G401 (cell line): Measurements from ENCODE around the gene BRIP1. TPM values are rescaled to one million over a fixed set of nuclear protein-coding genes. Genes with fewer than 3 reads are reported as not detected.
"Not testable (repeated sequence)": the region's sequence is repeated elsewhere in the genome, so short reads cannot be mapped to it uniquely, and the experiment has no call there.

Experiments
- DNase-seq: peaks from one replicate; pipeline ENCODE4 v3.0.0-alpha.2; 2015; ENCODE audit warnings: low spot score
- in situ Hi-C: cut with HindIII; loops from 2 replicates; pipeline ENCODE4 v1.10.0; 2016; ENCODE audit warnings: low sequenced_read_pairs, mixed read lengths
- total RNA-seq: library from RNA; depleted of rRNA; stranded (reverse); fragments of >200 nt; shearing (Covaris generic); gene quantifications from 2 replicates; pipeline ENCODE4 v1.2.3, GENCODE V29; 2014

BRIP1 gene
- total RNA-seq, 1 experiment from 2014 or later: 15.2 TPM

DNA sequence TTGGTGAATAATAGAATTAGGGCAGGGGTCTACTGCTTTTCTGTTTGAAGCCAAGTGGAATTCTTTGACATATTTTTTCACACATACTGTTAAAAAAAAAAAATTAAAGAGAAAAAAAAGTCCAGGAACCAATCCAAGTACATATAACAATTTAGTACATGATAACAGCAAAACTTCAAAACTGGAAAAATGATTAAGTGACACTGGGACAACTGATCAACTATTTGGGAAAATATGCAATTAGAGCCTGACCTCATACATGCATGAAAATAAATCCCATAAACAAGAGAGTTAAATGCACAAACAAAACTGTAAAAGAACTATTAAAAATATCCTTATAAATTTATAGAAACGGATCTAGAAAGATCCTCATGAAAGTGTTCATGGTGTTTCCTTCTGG lies 27.7 kb downstream of the BRIP1 start:
- no peak for DNase-seq
- in situ Hi-C loops: no loop called here

DNA sequence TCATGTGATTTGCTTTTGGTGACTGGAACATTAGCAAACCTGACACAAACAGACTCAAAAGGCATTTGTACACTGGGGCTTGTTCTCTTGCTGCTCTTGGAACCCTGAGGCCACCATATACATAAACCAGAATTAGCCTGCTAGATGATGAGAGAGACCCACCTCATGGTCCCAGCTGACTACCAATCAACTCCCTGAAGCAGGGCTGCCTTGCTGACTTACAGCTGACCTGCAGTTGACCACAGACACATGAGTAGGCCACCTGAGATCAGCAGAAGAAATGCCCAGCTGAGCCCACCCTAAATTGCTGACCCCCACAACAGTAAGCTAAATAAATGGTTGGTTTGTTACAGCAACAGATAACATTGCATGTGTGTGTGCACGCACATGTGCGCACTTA lies 28.7 kb downstream of the BRIP1 start:
- DNase-seq: no peak
- in situ Hi-C loops: no loop called here

DNA sequence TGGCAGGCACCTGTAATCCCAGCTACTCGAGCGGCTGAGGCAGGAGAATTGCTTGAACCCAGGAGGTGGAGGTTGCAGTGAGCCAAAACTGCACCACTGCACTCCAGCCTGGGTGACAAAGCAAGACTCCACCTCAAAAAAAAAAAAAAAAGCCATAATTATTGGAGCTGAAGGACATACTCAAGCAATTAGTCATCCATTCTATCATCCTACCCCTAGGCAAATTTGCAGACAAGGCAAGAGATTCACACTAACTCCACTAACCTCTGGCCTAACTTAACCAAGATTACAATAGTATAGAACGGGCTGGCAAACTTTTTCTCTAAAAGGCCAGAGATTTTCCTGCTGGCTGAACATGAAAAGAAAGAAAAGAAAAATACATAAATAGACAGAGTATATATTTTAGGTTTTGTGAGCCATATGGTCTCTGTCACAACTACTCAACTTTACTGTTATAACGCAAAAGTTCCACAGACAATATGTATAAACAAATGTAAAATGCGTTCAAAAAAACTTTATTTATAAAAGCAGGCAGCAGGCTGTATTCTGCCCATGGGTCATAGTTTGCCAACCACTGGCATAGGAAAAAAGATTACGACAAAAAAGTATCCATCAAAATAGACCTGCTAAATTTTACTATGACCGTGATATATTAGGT lies 29.7 kb downstream of the BRIP1 start:
- in situ Hi-C loops: no loop called here
- no peak for DNase-seq

DNA sequence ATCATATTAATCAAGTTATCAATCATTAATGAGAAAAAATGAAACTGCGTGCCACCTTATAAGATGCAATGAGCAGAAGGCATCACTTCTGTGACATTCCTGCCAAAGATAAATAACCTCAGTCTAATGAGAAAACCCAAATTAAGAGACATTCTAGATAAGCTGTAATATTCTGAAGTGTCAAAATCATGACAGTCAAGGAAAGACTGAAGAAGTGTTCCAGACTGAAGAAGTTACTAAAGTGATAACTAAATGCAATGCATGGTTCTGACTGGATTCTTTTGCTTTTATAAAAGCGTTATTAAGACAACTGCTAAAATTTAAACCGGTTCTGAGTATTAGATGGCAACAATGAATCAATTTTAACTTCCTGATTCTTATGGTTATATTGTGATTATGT lies 30.9 kb downstream of the BRIP1 start:
- DNase-seq: no peak
- in situ Hi-C loops: no loop called here

DNA sequence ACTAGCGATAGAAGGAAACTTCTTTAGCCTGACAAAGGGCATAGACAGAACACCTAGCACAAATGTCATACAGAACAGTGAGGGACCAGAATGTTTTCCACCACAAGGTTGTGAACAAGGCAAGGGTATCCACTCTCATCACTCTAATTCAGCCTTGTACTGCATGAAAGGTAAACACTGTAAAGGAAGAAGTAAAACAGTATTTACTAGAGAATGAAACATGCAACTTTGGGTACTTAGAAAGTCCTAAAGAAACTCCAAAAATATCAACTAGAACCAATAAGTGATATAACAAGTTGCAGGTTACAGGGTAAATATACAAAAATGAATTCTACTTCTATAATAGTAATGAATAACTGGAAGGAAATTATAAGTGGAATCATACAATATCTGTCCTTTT lies 32.2 kb downstream of the BRIP1 start:
- DNase-seq: no peak
- in situ Hi-C loops: no loop called here

- DNase-seq: no peak
- in situ Hi-C loops: no loop called here
These were observed 34.6 kb downstream of the BRIP1 start for GRCh38 chr17:61828694-61829093.

GRCh38 chr17:61827649-61828395 lies 35.5 kb downstream of the BRIP1 start:
- in situ Hi-C loops: no loop called here
- DNase-seq: no peak

DNA sequence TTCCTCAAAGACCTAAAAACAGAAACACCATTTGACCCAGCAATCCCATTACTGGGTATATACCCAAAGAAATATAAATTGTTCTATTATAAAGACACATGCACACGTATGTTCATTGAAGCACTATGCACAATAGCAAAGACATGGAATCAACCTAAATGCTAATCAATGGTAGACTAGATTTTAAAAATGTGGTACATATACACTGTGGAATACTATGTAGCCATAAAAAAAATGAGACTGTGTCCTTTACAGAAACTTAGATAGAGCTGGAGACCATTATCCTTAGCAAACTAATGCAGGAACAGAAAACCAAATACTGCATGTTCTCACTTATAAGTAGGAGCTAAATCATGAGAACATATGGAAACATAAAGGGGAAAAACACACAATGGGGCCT lies 36.5 kb downstream of the BRIP1 start:
- in situ Hi-C loops, DNase-seq: not testable (repeated sequence)

DNA sequence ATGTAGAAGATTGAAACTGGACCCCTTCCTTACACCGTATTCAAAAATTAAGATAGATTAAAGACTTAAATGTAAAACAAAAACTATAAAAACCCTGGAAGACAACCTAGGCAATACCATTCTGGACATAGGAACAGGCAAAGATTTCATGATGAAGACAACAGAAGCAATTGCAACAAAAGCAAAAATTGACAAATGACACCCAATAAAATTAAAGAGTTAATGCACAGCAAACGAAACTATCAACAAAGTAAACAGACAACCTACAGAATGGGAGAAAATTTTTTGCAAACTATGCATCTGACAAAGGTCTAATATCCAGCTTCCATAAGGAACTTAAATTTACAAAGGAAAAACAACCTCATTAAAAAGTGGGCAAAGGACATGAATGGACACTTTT lies 37.1 kb downstream of the BRIP1 start:
- in situ Hi-C loops, DNase-seq: not testable (repeated sequence)

- in situ Hi-C loops: no loop called here
- no peak for DNase-seq
These were observed 37.7 kb downstream of the BRIP1 start for GRCh38 chr17:61825448-61826137.

DNA sequence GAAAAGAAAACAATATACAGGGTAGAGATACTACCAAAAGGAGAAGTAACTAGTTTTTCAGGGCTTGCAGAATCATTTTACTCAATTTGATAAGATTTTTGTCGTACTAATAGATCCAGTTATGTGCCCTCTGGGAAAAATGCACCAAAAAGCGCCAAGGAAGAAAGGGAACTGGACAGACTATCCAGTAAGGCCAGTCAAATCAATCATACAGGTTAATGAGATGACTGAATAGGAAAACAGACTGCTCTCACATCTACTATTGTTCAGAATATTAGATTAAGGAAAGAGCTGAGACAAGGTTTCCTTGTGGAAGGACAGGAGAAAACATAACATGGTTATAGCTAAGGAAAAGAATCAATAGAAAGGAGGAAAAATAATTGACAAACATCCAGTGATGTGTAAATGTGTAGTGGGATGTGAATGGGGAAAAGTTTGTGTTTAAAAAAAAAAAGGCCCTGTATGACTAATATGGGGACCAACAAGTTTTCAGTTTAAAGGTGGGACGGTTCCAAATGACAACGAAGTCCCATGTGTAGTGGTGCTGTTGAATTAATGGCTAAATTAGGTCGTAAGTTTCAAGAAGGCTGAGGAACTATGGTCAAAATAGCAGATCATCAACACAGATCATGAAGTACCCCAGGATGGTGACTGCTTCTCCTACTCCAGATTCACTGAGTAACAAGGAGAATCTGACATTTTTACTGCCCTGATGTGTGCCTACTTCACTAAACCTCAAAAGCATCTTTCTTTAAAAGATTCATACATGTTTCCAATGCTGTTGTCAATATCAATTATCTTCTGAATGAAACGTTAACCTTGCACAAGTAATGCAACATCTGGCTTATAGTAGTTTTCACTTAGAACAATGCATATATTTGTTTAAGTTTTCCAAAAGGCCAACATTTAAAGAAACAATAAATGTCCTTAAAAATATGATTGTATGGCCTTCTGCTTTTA lies 40.7 kb downstream of the BRIP1 start:
- in situ Hi-C loops: no loop called here
- DNase-seq: no peak

GRCh38 chr17:61821655-61822054 lies 41.7 kb downstream of the BRIP1 start:
- DNase-seq: no peak
- in situ Hi-C loops: no loop called here

- in situ Hi-C loops: not testable (repeated sequence)
These were observed 44.1 kb downstream of the BRIP1 start for GRCh38 chr17:61819265-61819664.

GRCh38 chr17:61818225-61818624 lies 45.1 kb downstream of the BRIP1 start:
- in situ Hi-C loops: no loop called here
- no peak for DNase-seq

More at GRCh38 chr17:61819265-61819664, 44.1 kb downstream of the BRIP1 start:
- not testable (repeated sequence) for DNase-seq

GRCh38 chr17:61817452-61817851 lies 45.9 kb downstream of the BRIP1 start:
- DNase-seq: no peak
- in situ Hi-C loops: no loop called here

DNA sequence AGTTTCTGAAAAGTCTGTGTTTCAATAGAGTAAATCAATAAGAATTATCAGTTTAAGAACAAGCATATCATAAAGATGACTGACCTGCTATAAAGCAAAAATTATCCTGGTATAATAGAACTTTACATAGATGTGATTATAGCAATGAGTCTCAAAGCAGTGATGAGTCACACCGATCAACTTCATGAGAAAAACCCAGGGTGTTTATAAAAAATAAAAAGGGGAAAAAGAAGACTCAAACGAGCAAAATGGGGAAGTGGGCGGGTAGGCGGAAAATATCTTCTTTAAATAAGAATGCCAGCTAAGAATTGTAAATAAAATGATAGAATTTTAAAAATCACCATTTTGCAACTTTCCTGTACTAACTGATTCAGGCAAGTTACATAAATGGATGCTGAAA lies 46.8 kb downstream of the BRIP1 start:
- DNase-seq: no peak
- in situ Hi-C loops: no loop called here

- no peak for DNase-seq
- in situ Hi-C loops: no loop called here
These were observed 47.3 kb downstream of the BRIP1 start for GRCh38 chr17:61815863-61816503.

DNA sequence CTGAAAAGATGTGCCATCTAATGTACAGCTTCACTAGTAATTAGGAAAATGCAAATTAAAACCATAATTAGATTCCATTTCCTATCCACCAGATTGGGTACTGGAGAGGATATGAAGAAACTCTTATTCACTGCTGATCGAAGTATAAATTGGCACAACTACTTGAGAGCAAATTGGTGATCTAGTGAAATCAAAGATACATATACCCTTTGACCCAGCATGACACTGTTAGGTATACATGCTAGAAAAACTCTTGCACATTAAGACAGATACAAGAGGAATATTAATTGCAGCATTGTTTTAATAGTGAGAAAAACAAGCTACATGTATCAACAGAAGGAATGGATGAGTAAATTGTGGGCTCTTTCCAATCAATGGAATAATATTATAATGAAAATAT lies 48.8 kb downstream of the BRIP1 start:
- in situ Hi-C loops: no loop called here

GRCh38 chr17:61813211-61813610 lies 50.1 kb downstream of the BRIP1 start:
- in situ Hi-C loops: no loop called here
- no peak for DNase-seq

More for the DNA sequence above, 48.8 kb downstream of the BRIP1 start:
- no peak for DNase-seq
